T follicular helper cell (primary cell): ENCODE data around the gene PCDHB14.
A peak's percentile ranks its signal among the peaks of the same experiment; 100 is the strongest.
"Not testable (repeated sequence)": the region's sequence is repeated elsewhere in the genome, so short reads cannot be mapped to it uniquely, and the experiment has no call there.

Experiments
- DNase-seq: peaks from one replicate; pipeline ENCODE4 v3.0.0-alpha.2; 2020; ENCODE audit warnings: low read depth

The PCDHB14 gene

GRCh38 chr5:141210281-141210680 lies 12.9 kb upstream of the PCDHB14 start:
- DNase-seq: not testable (repeated sequence)

- DNase-seq: not testable (repeated sequence)
Observed at GRCh38 chr5:141210849-141211248, 12.3 kb upstream of the PCDHB14 start.

GRCh38 chr5:141213656-141214339 lies 9.3 kb upstream of the PCDHB14 start, which contains the start of gene PCDHB13:
TSS of gene PCDHB13 (plus strand) at chr5:141213919. CDS start at chr5:141214124, 205 bp downstream.
- peak; percentile 10 for DNase-seq

- DNase-seq: not testable (repeated sequence)
Observed at GRCh38 chr5:141214583-141214982, 8.6 kb upstream of the PCDHB14 start.

GRCh38 chr5:141215504-141215903 lies 7.6 kb upstream of the PCDHB14 start:
- DNase-seq: not testable (repeated sequence)

GRCh38 chr5:141216035-141216434 lies 7.1 kb upstream of the PCDHB14 start:
- DNase-seq: not testable (repeated sequence)

- DNase-seq: not testable (repeated sequence)
Observed at GRCh38 chr5:141224844-141225243, 1.7 kb downstream of the PCDHB14 start.

- DNase-seq: not testable (repeated sequence)
Observed at GRCh38 chr5:141225421-141225820, 2.3 kb downstream of the PCDHB14 start.

GRCh38 chr5:141234109-141234667 lies 11.0 kb downstream of the PCDHB14 start:
- DNase-seq: no peak

GRCh38 chr5:141235922-141236321 lies 12.8 kb downstream of the PCDHB14 start:
- not testable (repeated sequence) for DNase-seq

GRCh38 chr5:141236516-141237313 lies 13.6 kb downstream of the PCDHB14 start:
- DNase-seq: no peak

GRCh38 chr5:141241496-141241895 lies 18.4 kb downstream of the PCDHB14 start:
- no peak for DNase-seq

- no peak for DNase-seq
Observed at GRCh38 chr5:141245250-141245717, 22.1 kb downstream of the PCDHB14 start, which contains the start of gene PCDHB15. TSS of gene PCDHB15 (plus strand) at chr5:141245395. CDS start at chr5:141245579, 184 bp downstream.

GRCh38 chr5:141246971-141247370 lies 23.8 kb downstream of the PCDHB14 start:
- DNase-seq: not testable (repeated sequence)

GRCh38 chr5:141247434-141247833 lies 24.3 kb downstream of the PCDHB14 start:
- not testable (repeated sequence) for DNase-seq

GRCh38 chr5:141250576-141250975 lies 27.4 kb downstream of the PCDHB14 start:
- DNase-seq: no peak

- no peak for DNase-seq
Observed at GRCh38 chr5:141258464-141258863, 35.3 kb downstream of the PCDHB14 start.

GRCh38 chr5:141258948-141259347 lies 35.8 kb downstream of the PCDHB14 start:
- no peak for DNase-seq

GRCh38 chr5:141260458-141261237 lies 37.5 kb downstream of the PCDHB14 start:
- DNase-seq: no peak

- DNase-seq: no peak
Observed at GRCh38 chr5:141261238-141261546, 38.0 kb downstream of the PCDHB14 start.

GRCh38 chr5:141269195-141269594 lies 46.1 kb downstream of the PCDHB14 start:
- DNase-seq: no peak

- no peak for DNase-seq
Observed at GRCh38 chr5:141272906-141273305, 49.8 kb downstream of the PCDHB14 start.
